ENCODE measurements around the gene CDH12.

CDH12 gene

DNA sequence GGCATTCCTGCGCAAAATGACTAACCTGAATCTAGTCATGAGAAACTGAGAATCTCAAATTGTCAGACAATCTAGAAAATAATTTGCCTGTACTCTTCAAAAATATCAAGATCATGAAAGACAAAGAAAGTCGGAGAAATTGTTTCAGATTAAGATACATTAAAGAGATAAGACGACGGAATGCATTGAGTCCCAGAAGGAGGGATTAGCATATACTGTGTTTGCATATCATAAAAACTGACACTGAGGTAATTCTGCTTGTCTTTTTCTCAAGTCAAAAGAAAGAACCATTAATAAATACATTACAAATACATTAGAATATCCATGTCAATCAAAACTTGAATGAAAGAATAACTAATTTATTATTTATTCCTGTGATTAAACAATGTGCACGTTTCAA, 88.4 kb downstream of the CDH12 start:
- DNase-seq (ENCODE audit: low spot score), result no peak

DNA sequence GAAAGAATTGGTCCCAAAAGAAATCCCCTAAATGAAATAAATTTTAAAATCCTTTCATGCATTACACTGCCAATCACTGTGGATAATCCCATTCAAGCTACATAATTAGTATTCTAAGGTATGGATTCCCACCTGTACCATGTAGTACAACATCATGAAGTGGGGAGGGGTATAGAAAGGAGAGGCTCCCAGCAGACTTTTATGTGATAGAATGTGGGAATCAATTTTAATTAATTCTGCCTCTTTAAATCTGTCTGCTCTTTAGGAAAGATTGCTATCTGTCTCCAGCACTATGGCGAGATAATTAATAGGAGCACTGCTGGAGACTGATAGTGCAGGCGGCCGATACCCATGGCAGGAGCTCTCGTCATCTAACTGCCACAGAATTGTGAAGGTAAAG, 95.4 kb downstream of the CDH12 start:
- DNase-seq (ENCODE audit: low spot score), result no peak

DNA sequence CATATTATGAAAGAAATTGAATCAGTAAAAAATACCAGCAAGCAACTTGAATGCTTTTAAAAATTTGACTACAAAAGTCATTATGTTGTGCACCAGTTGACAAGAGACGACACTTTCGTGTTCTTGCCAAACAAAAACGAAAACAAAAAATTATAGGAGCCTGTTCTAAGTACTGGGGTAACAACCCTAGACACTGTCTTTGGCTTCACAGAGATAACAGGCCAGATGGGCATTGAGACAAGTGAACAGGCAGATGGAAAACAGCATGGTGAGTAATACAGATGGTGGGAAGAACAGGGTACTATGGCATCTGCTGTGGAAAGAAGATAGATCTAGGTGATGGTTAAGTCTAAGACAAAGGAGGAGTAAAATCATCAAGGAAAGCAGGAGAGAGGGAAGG, 99.0 kb downstream of the CDH12 start:
- no peak for DNase-seq (ENCODE audit: low spot score)

DNA sequence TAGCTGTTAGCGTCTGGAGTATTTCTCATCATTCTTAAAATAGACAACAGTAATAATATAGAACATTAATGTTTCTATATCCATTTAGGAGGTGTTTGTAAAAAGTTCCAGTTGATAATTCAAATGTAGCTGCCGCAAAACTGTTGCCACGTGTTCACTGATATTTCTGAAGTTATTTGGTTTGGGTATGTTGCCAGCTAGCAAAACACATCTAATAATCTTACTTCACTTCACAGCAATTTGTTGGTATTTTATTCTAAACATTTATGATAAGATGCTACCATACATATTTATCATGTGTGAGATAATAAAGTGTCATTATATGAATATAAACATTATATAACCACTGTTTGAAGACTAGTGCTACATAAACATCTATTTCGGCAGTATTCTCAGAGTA, 101.6 kb downstream of the CDH12 start:
- DNase-seq (ENCODE audit: low spot score), result no peak

DNA sequence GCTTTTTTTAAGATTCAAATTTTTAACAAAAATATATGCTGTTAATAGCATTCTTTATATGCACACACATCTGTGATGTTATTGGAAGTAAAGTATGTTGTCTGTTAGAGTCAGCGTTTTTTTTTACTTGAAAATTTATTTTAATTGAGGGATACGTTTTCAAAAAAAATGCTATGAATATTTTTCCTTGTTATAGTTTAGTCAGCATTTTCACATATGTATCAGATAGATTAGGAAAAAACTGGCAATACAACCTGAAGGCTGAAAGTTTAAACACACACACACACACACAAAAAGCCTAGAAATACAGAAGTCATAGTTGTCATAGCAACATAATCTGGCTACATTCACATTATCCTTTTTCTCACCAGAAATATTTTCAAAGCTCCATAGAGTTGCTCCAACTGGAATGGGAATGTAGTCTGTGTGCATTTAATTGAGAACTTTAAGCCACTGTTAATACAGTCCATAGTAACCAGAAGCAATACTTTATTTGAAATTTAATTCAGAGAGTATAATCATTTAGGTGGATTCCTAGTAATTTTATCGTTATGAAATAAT, 116.6 kb downstream of the CDH12 start:
- DNase-seq (ENCODE audit: low spot score), result no peak

DNA sequence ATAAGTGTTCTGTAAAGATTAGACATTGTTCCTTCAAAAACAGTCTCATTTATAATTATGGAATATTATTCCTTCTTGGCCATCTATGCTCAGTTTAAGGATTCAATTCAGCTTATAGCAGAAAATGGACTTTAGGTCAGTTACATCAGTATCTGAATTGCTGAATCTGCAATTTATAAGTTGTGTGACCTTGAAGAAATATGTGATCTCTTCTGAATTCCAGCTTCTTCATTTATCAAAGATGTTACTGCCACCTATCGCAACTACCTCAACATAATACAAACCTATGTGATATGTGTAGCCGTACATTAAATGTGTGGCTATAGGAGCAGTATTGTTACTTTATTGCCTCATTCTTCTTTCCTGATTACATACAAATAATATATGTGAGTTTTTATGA, 118.2 kb downstream of the CDH12 start:
- no peak for DNase-seq (ENCODE audit: low spot score)

DNA sequence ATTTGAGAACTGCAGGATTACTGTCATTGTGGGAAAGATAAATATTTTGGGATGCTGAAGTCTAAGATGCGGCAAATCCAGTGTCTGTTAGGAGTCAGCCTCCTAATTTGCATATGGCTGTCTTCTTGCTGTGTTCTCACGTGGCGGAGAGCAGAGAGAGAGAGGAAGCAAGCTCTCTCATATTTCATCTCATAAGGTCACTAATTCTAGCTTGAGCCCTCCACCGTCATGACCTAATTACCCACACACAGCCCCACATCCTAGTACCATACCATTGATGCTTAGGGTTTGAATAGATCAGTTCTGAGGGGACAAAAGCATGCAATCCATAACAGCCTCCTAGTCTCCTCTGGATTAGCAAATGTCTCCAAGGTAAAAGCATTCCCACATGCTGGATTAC, 124.5 kb downstream of the CDH12 start:
- no peak for DNase-seq (ENCODE audit: low spot score)

DNA sequence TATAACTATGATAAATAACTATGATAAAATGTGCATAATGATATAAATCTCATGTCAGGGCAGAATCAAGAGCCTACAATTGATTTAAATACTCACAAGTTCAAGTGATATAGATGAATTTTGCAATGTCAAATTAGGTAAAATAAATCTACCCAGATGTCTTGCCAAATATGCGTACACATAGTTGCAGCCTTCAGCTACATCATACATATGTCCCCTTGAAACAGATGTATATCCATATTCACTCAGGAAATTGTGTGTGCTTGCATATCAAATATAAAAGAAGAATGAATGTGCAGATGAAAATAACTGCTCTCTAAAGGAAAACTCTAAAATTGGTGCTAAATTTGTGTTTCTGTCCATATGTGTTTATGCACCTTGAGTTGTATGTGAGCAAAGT, 130.7 kb downstream of the CDH12 start:
- DNase-seq (ENCODE audit: low spot score), result no peak

DNA sequence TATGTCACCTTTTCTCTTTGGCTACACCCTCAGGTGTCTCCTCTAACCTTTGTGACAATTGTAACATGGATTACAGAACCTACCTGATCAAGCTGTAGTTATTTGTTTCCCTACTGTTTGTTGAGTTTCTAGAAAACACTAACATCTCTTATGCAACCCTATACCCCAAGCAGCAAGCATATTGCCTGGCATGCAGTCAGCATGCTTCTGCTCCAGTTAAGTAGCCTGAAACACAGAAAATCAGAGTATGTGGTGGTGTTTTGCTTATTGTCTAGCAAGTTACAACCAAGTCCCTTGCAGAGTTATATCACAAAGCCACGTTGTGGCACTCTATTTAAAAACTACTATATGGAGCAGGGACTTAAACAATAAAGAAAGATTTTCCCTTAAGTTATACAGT, 131.1 kb downstream of the CDH12 start:
- no peak for DNase-seq (ENCODE audit: low spot score)

DNA sequence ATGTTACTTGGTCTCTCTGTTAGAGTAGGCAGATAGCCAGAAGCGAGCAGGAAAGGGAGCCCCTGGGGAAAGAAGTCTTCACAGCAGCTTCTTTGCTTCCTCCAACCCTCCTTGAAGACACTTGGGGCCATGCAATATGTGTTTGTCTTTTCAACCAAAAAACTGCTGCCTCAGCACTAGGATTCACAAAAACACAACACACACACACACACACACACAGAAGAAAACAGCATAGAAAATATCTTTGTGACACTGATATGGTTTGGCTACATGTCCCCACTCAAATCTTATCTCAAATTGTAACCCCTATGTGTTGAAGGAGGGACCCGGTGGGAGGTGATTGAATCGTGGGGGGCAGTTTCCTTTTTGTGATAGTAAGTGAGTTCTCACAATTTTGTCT, 133.3 kb downstream of the CDH12 start:
- DNase-seq (ENCODE audit: low spot score), result no peak

DNA sequence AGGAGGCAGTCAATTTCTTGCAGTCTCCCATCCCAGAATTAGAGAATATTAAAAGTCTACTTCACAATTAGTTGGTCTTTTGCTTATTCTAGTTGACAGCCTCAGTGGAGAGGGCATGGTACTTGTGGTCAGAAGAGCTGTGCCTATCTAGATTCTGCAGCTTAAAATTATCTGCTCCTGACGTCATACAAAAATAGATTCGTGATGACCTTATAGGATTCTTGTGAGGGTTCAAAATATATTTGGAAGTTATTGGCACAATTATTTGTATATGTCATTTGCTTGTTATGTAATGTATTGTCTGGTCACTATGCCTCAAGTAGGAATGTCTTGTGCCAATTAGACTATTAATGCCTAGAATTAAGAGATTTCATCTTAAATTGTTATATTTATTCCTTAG, 142.5 kb downstream of the CDH12 start:
- no peak for DNase-seq (ENCODE audit: low spot score)

DNA sequence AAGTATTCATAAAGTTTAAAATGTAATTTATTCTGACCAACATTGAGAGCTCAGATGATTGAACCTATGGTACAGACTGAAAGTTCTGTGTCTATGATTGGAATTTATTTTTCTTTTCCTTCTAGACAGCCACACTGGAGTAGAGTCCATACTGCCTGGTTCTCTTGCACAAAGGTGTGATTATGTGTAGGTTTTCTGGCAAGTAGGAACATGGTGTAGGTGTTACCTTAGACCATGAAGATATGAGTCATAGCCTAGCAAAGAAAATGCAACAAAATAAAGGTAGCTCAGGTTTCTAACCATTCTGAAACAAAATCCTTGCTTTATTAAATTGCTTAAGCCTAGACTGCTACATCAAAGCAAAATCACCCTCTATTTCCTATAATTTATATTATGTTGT, 143.4 kb downstream of the CDH12 start:
- no peak for DNase-seq (ENCODE audit: low spot score)

DNA sequence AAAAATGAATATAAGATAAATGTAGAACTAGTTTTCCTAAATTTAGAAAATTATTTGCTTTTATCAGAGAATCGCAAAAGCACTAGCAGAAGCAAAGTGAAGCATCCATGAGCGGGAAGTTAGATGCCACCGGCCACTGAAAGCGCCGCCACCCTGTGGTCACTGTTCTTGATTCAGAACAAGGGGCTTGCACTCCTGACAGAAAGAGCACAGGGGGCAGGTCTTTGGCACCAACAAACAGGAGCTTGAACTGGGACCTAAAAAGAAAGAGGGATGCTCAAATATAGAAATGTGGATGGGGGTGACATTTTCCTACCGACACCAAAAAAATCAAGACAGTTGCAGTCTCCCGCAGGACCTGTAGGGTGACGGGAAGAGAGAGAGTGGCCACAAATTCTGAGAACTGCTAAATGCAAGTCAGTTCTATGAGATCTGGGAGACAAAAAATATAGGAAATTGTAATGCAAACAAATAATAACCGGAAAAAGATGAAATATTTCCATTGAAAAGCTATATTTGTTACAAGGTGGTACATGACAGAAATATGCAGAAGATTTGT, 144.3 kb downstream of the CDH12 start:
- peak; percentile 46 for DNase-seq (ENCODE audit: low spot score)

DNA sequence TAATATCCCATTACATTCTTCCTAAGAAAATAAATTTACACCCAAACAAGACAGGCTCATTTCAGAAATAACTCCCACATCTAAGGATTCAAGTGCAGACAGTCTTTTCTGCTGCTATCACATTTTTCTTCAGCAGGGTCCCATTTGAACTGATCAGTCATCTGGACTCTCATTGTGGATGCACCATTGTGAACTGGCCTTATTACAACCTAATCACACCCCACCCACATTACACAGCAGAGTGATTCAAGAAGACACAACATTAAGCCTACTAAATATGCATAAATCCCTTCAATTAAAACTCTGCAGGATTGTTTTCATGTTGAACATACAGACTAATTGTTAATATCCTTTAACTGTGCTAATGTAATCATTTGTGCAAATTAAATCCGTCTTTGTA, 146.2 kb downstream of the CDH12 start:
- DNase-seq (ENCODE audit: low spot score), result no peak

DNA sequence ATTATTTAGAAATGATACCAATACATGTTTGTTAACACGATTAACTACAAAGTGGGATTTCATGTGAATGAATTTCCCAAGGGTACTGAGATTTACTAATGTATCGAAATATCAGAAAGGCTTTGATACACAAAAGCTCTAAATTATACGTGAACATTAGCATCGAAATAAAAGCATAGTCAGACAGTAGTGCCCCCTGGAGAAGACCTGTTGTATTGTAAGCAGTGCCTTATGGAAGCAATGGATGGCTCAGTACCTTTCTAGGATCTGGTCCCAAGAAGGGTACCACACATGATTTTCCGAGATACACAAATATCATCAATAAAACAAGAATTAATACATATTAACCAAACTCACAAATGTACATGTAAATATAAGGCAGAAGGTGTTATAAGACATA, 153.8 kb downstream of the CDH12 start:
- DNase-seq (ENCODE audit: low spot score), result no peak

DNA sequence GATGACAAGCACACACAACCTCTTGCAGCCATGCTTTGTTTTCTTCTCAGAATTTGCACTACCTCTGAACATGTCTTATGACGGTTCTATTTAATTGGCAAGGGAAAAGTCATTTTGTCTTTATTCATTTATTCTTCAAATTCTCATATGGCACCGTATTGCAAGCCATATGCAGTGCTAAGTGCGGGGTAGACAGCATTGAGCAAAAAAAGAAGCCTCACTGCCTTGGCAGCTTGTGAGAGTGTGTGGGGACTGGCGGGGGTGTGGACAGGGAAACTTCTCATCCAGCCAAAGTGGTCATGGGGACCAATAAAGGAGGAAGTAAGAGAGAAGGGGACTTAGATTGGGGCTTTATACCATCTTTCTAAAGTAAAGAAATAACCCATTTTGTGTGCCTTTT, 160.0 kb downstream of the CDH12 start:
- no peak for DNase-seq (ENCODE audit: low spot score)

DNA sequence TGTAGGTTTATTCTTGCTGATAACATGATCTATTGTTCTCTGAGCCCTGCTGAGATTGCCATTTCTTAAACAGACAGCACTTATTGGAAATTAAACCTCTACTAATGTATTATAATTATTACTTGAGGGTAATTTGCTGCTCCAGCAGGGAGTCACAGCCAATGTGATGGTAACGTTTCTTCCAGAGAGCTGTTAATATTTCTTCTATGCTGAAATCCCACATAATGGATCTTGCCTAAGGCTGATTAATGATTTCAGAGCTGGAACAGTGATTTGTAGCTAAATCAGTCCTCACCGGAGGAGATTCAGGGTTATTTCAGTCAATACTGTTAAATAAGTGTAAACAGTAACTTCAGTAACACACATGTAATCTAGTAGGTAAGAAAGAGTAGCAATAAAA, 170.1 kb downstream of the CDH12 start:
- DNase-seq (ENCODE audit: low spot score), result no peak

DNA sequence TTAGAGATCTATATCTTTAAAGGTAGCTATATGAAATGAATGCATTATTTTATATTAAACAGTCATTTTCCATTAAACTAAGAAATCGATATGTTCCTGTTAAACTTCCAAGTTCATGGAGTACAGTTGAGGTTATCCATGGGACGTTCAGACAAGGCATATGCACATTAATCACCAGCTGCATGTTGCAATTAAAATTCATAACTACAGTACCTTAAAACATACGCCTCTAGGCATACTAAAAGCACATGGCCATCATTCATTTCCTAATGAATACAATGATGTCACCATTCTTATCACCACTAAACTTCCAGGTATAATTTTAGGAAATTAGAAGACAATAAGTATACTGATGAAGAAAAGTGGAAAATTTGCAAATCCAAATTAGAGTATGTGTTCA, 174.3 kb downstream of the CDH12 start:
- DNase-seq (ENCODE audit: low spot score), result no peak

DNA sequence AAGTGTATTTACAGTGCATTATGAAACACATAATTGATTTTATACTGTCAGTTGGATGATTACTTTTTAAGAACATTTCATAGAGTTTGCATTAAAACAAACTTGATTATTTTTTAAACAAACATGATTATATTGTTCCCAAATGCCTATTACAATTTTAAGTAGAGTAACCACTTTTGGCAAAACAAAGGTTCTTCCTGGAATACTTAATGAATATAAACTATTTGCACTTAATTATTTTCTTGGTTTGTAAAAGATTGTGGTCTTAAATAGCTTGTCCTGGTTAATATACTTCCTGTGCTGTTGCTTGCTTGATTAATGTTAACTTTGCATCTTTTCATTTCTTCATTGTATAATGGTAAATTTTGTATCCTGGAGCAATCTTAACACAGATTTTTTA, 180.0 kb downstream of the CDH12 start:
- no peak for DNase-seq (ENCODE audit: low spot score)

DNA sequence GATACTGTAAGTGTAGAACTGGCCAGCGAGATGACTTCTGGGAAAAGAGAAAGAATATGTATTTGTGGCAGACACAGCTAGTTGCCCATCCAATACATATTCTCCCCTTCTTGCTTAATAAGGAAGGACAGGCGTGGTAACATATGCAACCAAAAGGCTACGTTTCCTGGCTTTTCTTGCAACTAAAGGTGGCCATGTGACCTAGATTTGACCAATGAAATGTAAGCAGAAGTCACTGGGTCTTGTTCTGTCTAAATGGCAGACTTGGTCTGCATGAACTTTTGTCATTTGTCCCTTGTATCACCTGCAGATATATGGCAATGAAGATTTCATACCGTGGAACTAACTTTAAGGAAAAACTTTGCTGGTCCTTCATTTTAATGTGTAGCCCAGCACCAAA, 183.8 kb downstream of the CDH12 start:
- DNase-seq (ENCODE audit: low spot score), result no peak

DNA sequence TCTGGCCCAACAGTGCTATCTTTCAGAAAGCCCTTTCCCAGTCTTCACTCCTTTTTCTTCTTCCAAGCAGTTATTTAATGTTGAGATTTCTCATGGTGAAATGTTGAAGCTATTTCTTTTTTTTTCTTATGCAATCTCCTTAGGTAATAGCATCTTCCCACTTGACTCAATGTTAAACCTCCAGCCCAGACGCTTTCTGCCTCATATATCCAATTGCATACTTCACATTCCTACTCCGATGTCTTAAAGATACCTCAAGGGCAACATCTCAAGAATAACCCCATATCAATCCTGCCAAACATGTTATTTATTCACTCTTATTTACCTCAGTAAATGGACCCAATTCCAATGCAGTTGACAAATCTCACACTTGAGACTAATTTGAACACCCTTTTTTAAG, 187.3 kb downstream of the CDH12 start:
- DNase-seq (ENCODE audit: low spot score), result no peak

DNA sequence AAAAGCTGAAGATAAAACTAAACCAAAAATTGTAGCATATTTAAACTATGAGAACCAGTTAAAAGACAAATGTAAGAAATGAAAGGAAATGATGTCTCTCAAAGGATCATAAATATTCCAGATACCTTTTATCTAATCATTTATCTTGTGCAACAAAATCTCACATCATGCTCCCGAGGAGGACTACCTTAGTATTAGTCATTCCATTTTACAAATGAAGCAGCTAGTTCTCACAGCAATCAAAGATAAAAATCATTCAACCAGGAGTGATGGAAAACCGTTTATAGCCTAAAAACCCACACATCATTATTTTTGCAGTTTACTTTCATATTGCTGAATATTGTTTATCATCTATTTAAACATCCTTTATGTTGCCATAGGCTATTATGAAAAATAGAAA, 190.0 kb downstream of the CDH12 start:
- DNase-seq (ENCODE audit: low spot score), result no peak

DNA sequence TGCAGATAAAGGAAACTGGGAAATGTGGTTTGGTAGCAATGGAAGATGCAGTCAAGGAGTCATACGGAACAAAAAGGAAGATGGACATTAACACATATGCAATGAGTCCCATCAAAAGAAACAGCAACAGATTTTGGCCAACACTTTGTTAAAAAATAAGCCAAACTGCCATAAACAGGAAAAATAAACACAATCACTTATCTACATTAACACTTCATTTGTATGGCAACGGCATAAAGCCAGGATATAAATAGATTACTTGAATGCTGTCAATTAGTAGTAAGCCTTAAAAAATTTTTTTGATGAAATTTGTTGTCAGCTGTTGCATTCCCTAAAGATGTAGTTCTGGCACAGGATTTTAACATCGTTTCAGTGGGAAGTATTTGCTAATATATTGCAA, 190.8 kb downstream of the CDH12 start:
- no peak for DNase-seq (ENCODE audit: low spot score)

DNA sequence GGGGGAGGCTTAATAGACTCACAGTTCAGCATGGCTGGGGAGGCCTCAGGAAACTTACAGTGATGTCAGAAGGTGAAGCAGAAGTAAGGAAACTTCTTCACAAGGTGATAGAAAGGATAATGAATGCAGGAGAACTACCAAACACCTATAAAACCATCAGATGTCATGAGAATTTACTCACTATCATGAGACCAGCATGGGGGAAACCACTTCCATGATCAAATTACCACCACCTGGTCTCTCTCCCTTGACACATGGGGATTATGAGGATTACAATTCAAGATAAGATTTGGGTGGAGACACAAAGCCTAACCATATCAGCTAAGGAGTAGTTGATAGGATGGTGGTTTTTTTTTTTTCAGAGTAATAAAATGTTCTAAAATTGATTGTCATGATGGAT, 201.8 kb downstream of the CDH12 start:
- DNase-seq (ENCODE audit: low spot score), result no peak

DNA sequence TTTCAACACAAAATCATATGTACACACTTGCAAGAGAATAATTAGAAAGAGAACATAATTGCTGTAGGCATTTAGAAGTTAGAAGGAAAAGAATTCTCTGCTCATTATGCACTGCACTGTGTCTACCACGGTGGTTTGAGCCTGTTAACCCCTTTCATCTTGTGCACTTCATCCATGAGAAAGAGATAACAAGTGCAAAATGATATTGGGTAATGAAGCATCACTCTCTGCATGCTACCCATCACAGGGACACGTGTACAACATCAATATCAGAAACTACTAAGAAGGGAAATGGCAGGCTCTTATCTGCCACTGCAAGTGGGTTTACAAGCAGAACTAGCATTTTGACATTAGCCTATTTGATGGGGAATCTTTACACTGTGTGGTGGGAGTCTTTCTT, 202.6 kb downstream of the CDH12 start:
- no peak for DNase-seq (ENCODE audit: low spot score)
